Thoracic aorta (tissue), 2 donors: ENCODE measurements around the gene SH2D5. TPM values are rescaled to one million over a fixed set of nuclear protein-coding genes. Genes with fewer than 3 reads are reported as not detected.

ENCODE experiments used
- ATAC-seq: fragments of 150-250 bp; one replicate; pipeline ENCODE4 v1.8.0; 2017; ENCODE audit warnings: low read depth; ENCODE audit not compliant: insufficient number of reproducible peaks, low FRiP score
- DNase-seq: peaks from one replicate; pipeline ENCODE4 v3.0.0-alpha.2; 2020; ENCODE audit warnings: low spot score
- H3K27ac ChIP-seq, 2 donors: fragments of 200-600 bp; sonication (generic); 1 replicate in 1 of 2; 2 replicates in 1 of 2; pipeline ENCODE4 v1.5.1; 2016; ENCODE audit warnings: mild to moderate bottlenecking in 2 of 2, moderate library complexity in 2 of 2
- H3K27me3 ChIP-seq: fragments of 200-600 bp; sonication (generic); replicated peaks from 2 replicates; pipeline ENCODE4 v1.6.0; 2016; ENCODE audit warnings: mild to moderate bottlenecking; ENCODE audit not compliant: insufficient read depth
- H3K36me3 ChIP-seq: fragments of 200-600 bp; sonication (generic); one replicate; pipeline ENCODE4 v1.5.1; 2016
- H3K4me1 ChIP-seq, 2 donors: fragments of 200-600 bp; sonication (generic); 1 replicate in 1 of 2; 2 replicates in 1 of 2; pipeline versions ENCODE4 v1.5.1 to v1.6.0; 2016; ENCODE audit warnings: low read depth in 2 of 2, mild to moderate bottlenecking in 1 of 2; ENCODE audit not compliant: control insufficient read depth in 1 of 2
- H3K4me3 ChIP-seq: fragments of 200-600 bp; sonication (generic); 2 replicates; pipeline ENCODE4 v1.5.1; 2016; ENCODE audit warnings: mild to moderate bottlenecking
- H3K9me3 ChIP-seq: fragments of 200-600 bp; sonication (generic); 2 replicates; pipeline ENCODE4 v1.5.1; 2016
- CTCF ChIP-seq: fragments of 200-600 bp; sonication (generic); IDR thresholded peaks from one replicate; pipeline ENCODE4 v1.5.1; 2019; ENCODE audit warnings: antibody characterized with exemption
- total RNA-seq, 2 donors: library from RNA; depleted of rRNA; stranded (reverse); fragments of >200 nt; gene quantifications; one replicate each; pipeline versions ENCODE4 v1.1.0 to v1.2.3, GENCODE V29; 2016

Gene SH2D5
- total RNA-seq, 2 donors from 2014 or later, result 0.41 TPM; not detected in 1

GRCh38 chr1:20684050-20684620 lies 48.4 kb downstream of the SH2D5 start:
- ATAC-seq (no peak), DNase-seq (no peak)
- H3K4me3 ChIP-seq, result no peak overlapping the region
- no peaks in the 10 kb centered on the region for H3K9me3 ChIP-seq
- no peak for TF ChIP-seq CTCF
- H3K36me3 ChIP-seq, result no peaks in the 10 kb centered on the region
- H3K27ac ChIP-seq, result no peak overlapping the region
- H3K4me1 ChIP-seq, result no peaks in the 10 kb centered on the region
- no peaks in the 10 kb centered on the region for H3K27me3 ChIP-seq

- DNase-seq, result no peak
Measured at GRCh38 chr1:20683614-20684013, 48.9 kb downstream of the SH2D5 start.

GRCh38 chr1:20682571-20683236 lies 49.8 kb downstream of the SH2D5 start:
- Histone ChIP-seq H3K4me3 (no peak overlapping the region), H3K27ac (no peak overlapping the region), H3K4me1 (no peaks in the 10 kb centered on the region), H3K9me3 (no peaks in the 10 kb centered on the region), H3K27me3 (no peaks in the 10 kb centered on the region), H3K36me3 (no peaks in the 10 kb centered on the region)
- ATAC-seq (no peak), DNase-seq (no peak)
- TF ChIP-seq CTCF, result no peak

More at GRCh38 chr1:20683614-20684013, 48.9 kb downstream of the SH2D5 start:
- no peak overlapping the region for H3K27ac ChIP-seq
- H3K27me3 ChIP-seq, result no peaks in the 10 kb centered on the region
- no peaks in the 10 kb centered on the region for H3K36me3 ChIP-seq
- H3K9me3 ChIP-seq, result no peaks in the 10 kb centered on the region
- H3K4me1 ChIP-seq, result no peaks in the 10 kb centered on the region
- TF ChIP-seq CTCF, result no peak
- ATAC-seq, result no peak
- H3K4me3 ChIP-seq, result no peak overlapping the region

GRCh38 chr1:20681999-20682398 lies 50.5 kb downstream of the SH2D5 start:
- DNase-seq, result no peak
- Histone ChIP-seq H3K4me1 (no peaks in the 10 kb centered on the region), H3K9me3 (no peaks in the 10 kb centered on the region), H3K4me3 (no peak overlapping the region), H3K27ac (no peak overlapping the region), H3K27me3 (no peaks in the 10 kb centered on the region), H3K36me3 (no peaks in the 10 kb centered on the region)
- no peak for TF ChIP-seq CTCF
- no peak for ATAC-seq

GRCh38 chr1:20680269-20680668 lies 52.2 kb downstream of the SH2D5 start:
- ATAC-seq (no peak), DNase-seq (no peak)
- H3K36me3 ChIP-seq, result no peaks in the 10 kb centered on the region
- H3K27ac ChIP-seq, result no peak overlapping the region
- TF ChIP-seq CTCF, result no peak
- H3K9me3 ChIP-seq, result no peaks in the 10 kb centered on the region
- no peaks in the 10 kb centered on the region for H3K4me1 ChIP-seq
- H3K27me3 ChIP-seq, result no peaks in the 10 kb centered on the region
- H3K4me3 ChIP-seq, result no peak overlapping the region
